Retinal pigment epithelial cell (primary cell): Measurements from ENCODE around the gene INO80C.

ENCODE experiments used
- DNase-seq: peaks from one replicate; pipeline ENCODE4 v3.0.0-alpha.2; 2010; ENCODE audit warnings: low read depth
- H3K4me3 ChIP-seq: 2 replicates; pipeline ENCODE4 v1.5.1; 2011; ENCODE audit warnings: mild to moderate bottlenecking, low read length, control low read depth, moderate library complexity
- TF ChIP-seq, protein P1 (sequence below): conservative IDR thresholded peaks from 2 replicates; pipeline ENCODE4 v1.5.1; 2011; ENCODE audit warnings: low read depth, low read length, control low read depth, inconsistent platforms

INO80C gene

DNA sequence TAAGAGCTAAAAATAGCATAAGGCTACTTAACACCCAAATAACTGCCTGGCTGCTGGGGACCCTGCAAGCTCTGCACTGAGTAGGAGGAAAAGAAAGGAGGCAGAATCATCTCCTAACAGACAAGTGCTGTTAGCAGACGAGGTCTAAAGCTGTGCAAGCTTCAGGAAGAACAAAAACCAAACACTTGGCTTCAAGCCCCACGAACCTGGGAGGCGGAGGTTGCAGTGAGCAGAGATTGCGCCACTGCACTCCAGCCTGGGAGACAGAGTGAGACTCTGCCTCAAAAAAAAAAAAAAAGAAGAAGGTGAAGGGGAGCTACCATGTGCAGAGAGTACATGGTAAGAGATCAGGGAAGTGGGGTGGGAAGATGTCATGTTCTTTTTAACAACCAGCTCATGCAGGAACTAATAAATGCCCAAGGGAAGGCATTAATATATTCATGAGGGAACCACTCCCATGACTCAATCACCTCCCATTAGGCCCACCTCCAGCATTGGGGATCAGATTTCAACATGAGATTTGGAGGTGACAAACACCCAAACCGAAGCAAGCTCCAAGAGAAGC, 28.8 kb upstream of the INO80C start:
- H3K4me3 ChIP-seq = no peak overlapping the region
- DNase-seq = no peak
- TF ChIP-seq, protein P1, sequence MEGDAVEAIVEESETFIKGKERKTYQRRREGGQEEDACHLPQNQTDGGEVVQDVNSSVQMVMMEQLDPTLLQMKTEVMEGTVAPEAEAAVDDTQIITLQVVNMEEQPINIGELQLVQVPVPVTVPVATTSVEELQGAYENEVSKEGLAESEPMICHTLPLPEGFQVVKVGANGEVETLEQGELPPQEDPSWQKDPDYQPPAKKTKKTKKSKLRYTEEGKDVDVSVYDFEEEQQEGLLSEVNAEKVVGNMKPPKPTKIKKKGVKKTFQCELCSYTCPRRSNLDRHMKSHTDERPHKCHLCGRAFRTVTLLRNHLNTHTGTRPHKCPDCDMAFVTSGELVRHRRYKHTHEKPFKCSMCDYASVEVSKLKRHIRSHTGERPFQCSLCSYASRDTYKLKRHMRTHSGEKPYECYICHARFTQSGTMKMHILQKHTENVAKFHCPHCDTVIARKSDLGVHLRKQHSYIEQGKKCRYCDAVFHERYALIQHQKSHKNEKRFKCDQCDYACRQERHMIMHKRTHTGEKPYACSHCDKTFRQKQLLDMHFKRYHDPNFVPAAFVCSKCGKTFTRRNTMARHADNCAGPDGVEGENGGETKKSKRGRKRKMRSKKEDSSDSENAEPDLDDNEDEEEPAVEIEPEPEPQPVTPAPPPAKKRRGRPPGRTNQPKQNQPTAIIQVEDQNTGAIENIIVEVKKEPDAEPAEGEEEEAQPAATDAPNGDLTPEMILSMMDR = no peak

DNA sequence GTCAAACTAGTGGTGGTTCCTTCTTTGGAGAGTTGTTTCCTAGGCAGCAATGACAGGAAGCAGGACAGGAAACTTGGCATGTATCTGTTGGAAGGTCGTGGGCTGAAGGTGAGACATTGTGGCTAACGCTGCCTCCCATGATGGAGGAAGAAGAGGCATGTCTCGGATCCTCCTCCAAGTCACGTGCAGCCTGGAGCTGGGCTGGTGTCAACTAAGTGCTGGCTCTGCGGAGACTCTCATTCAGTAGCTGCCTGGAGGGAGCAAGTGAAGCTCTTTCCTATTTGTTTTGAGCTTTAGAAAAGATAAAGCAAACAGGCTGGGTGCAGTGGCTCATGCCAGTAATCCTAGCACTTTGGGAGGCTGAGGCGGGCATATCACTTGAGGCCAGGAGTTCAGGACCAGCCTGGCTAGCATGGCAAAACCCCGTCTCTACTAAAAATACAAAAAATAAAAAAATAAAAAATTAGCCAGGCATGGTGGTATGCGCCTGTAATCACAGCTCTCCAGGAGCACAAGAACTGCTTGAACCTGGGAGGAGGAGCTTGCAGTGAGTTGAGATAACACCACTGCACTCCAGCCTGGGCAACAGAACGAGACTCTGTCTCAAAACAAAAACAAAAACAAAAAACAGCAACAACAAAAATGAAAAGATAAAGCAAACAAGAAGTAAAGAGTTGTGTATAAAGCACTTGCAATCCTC, 28.2 kb upstream of the INO80C start:
- no peak overlapping the region for H3K4me3 ChIP-seq
- DNase-seq = no peak
- TF ChIP-seq, protein P1 = no peak

DNA sequence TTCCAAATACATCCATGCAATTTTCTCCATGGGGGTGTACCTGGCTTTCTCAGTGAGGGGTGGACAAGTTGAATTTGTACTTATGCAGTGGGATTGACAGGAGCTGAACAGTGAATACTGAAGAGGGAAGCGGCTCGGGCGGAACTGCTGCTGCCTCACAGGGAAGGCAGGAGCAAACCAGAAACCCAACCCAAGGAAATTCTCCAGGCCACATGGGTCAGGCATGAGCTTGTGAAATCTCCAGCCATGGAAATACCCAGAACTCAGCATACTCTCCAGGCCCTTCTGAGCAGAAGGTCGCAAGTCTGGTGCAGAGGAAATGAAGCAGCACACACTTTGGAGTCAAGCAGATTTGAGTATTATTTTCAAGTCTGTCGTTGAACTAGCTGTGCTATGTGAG, 26.5 kb upstream of the INO80C start:
- TF ChIP-seq, protein P1 = no peak
- no peak for DNase-seq
- no peak overlapping the region for H3K4me3 ChIP-seq

DNA sequence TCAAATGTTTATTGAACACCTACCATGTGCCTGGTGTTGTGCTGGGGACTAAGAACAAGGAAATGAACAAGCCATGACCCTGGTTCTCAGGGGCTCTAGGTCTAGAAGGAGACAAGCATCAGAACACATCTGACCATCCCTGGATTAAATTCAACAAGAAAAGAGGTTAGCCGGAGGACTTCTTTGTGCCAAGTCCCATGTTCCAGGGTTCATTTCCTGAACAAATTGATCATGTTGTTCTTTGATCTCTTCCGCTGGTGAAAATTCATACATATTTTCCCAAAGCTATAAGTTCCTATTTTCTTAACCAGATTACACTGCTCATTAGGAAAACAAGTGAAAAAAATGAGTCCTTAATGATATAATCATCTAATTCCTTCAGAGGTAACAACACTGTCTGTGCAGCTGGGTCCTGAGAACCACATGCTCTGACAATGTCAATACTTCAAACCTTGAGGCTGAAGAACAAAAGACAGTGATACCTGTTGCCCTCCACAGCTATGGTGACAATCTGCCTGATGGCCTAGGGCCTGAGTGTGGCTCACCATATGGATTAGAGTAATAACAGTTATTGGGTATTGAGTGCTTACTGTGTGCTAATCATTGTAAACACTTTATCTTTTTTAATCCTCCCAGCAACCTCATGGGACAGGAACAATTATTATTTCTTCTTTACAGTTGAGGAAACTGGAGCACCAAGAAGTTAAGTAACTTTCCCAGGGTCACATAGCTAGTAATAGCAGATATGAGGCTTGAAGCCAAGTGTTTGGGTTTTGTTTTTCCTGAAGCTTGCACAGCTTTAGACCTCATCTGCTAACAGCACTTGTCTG, 24.6 kb upstream of the INO80C start:
- no peak for DNase-seq
- TF ChIP-seq, protein P1 = no peak
- no peak overlapping the region for H3K4me3 ChIP-seq

DNA sequence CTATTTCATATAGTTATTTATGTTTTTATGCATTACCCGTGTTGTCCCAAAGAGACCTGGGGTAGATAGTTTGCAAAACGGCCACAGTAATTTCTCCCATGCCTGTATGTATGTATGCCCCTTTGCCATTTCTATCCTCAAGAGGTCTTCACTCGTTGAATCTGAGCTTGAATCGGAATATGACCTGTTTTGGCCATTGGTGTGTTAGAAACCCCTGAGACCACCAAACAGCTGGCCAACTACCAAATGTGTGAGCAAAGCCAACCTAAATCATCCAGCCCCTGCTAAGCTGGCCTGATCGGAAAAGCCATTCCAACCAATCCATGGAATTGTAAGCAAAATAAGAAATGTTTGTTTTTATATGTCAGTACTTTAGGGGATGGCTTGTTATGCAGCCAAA, 23.4 kb upstream of the INO80C start:
- H3K4me3 ChIP-seq = no peak overlapping the region
- TF ChIP-seq, protein P1 = no peak
- DNase-seq = no peak

DNA sequence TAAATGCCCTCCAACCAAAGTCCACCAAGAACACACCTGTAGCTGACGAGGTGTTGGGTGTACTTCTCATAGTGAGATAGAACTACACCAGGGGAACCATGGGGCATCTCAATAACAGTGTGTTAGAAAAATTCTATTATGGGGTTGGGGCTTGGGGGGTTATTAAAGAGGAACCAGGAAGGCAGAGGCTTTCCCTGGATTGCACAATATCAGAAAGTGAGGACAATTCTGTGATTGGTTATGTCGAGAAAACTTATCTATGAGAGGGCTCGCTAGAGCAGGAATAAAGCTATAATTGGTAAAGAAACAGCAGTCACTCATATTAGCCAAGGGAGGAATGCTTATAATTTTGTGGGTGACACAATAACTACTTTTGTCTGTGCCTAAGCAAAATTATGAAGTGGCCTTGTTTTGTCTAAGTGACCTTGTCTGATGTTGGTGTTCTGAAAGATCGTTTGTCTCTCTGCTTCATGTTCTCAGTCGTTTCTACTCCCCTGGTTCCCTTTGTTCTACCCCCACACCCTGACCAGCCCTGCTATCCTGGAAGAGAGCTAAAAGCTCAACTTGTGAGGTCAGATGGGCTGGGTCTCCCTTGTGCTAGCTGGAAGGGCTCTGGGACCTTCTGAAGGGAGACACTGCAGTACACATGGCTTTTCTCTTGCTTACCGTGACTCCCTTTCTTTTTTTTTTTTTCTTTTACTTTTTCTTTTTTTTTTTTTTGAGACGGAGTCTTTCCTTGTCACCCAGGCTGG, 21.6 kb upstream of the INO80C start:
- TF ChIP-seq, protein P1 = no peak
- DNase-seq = no peak
- H3K4me3 ChIP-seq = no peak overlapping the region
